Thoracic aorta (tissue), 2 donors: ENCODE measurements around the gene GGT6. TPM values are rescaled to one million over a fixed set of nuclear protein-coding genes. Genes with fewer than 3 reads are reported as not detected.

Experiments
- ATAC-seq: fragments of 150-250 bp; one replicate; pipeline ENCODE4 v1.8.0; 2017; ENCODE audit warnings: low read depth; ENCODE audit not compliant: insufficient number of reproducible peaks, low FRiP score
- DNase-seq: peaks from one replicate; pipeline ENCODE4 v3.0.0-alpha.2; 2020; ENCODE audit warnings: low spot score
- H3K27ac ChIP-seq, 2 donors: fragments of 200-600 bp; sonication (generic); 1 replicate in 1 of 2; 2 replicates in 1 of 2; pipeline ENCODE4 v1.5.1; 2016; ENCODE audit warnings: mild to moderate bottlenecking in 2 of 2, moderate library complexity in 2 of 2
- H3K27me3 ChIP-seq: fragments of 200-600 bp; sonication (generic); replicated peaks from 2 replicates; pipeline ENCODE4 v1.6.0; 2016; ENCODE audit warnings: mild to moderate bottlenecking; ENCODE audit not compliant: insufficient read depth
- H3K36me3 ChIP-seq: fragments of 200-600 bp; sonication (generic); one replicate; pipeline ENCODE4 v1.5.1; 2016
- H3K4me1 ChIP-seq, 2 donors: fragments of 200-600 bp; sonication (generic); 1 replicate in 1 of 2; 2 replicates in 1 of 2; pipeline versions ENCODE4 v1.5.1 to v1.6.0; 2016; ENCODE audit warnings: low read depth in 2 of 2, mild to moderate bottlenecking in 1 of 2; ENCODE audit not compliant: control insufficient read depth in 1 of 2
- H3K4me3 ChIP-seq: fragments of 200-600 bp; sonication (generic); 2 replicates; pipeline ENCODE4 v1.5.1; 2016; ENCODE audit warnings: mild to moderate bottlenecking
- H3K9me3 ChIP-seq: fragments of 200-600 bp; sonication (generic); 2 replicates; pipeline ENCODE4 v1.5.1; 2016
- CTCF ChIP-seq: fragments of 200-600 bp; sonication (generic); IDR thresholded peaks from one replicate; pipeline ENCODE4 v1.5.1; 2019; ENCODE audit warnings: antibody characterized with exemption
- total RNA-seq, 2 donors: library from RNA; depleted of rRNA; stranded (reverse); fragments of >200 nt; gene quantifications; one replicate each; pipeline versions ENCODE4 v1.1.0 to v1.2.3, GENCODE V29; 2016

The GGT6 gene
- total RNA-seq, 2 donors from 2014 or later, result not detected

DNA sequence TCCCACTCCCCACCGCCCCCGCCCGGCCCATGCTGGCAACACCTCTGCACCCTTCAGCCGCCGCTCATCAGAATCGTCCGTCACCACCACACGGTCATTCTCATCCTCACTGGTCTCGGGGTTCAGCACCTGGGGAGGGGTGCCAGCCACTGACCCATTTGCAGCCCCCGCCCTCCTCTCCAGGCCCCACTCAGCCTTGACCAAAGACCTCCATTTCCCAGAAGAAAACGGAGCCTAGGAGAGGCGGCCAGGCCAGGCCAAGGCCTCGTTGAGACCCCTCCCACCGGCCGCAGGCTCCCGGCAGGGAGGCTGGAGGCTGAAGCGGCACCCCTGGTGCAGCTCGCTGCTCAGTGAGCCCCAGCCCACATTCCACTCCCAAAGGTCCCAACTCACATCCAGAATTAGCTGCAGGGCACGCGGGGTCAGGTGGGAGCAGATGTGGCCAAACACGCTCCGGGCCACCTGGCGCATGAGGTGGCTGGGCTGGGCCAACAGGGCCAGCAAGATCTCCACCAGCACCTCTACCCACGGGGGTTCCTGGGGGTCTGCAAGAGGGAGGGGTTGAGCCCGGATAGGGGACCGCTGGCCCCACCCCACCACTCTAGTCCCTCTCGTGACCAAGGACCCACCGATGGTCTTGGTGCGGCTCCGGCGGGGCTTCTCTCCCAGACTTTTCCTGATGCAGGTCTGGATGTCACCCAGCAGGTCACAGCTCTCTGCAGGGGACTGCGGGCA lies 15.0 kb downstream of the GGT6 start:
- Histone ChIP-seq H3K9me3 (no peaks in the 10 kb centered on the region), H3K36me3 (peaks cover 58% of the 10 kb centered on the region), H3K4me1 (no peaks in the 10 kb centered on the region), H3K27ac (no peak overlapping the region), H3K4me3 (no peak overlapping the region), H3K27me3 (no peaks in the 10 kb centered on the region)
- DNase-seq (no peak), ATAC-seq (no peak)
- no peak for TF ChIP-seq CTCF

GRCh38 chr17:4544951-4545216 lies 15.5 kb downstream of the GGT6 start:
- no peaks in the 10 kb centered on the region for H3K9me3 ChIP-seq
- TF ChIP-seq CTCF, result no peak
- ATAC-seq (no peak), DNase-seq (no peak)
- H3K36me3 ChIP-seq, result peaks cover 55% of the 10 kb centered on the region
- H3K27me3 ChIP-seq, result no peaks in the 10 kb centered on the region
- no peak overlapping the region for H3K27ac ChIP-seq
- H3K4me1 ChIP-seq, result no peaks in the 10 kb centered on the region
- no peak overlapping the region for H3K4me3 ChIP-seq

- H3K4me3 ChIP-seq, result no peak overlapping the region
- ATAC-seq, result no peak
- no peaks in the 10 kb centered on the region for H3K9me3 ChIP-seq
- no peak for TF ChIP-seq CTCF
- H3K27ac ChIP-seq, result no peak overlapping the region
- peaks cover 52% of the 10 kb centered on the region for H3K36me3 ChIP-seq
- no peaks in the 10 kb centered on the region for H3K4me1 ChIP-seq
- no peaks in the 10 kb centered on the region for H3K27me3 ChIP-seq
- no peak for DNase-seq
Observed at GRCh38 chr17:4544135-4544950, 16.0 kb downstream of the GGT6 start.

GRCh38 chr17:4543557-4544026 lies 16.8 kb downstream of the GGT6 start:
- no peak for DNase-seq
- no peaks in the 10 kb centered on the region for H3K9me3 ChIP-seq
- peaks cover 45% of the 10 kb centered on the region for H3K36me3 ChIP-seq
- H3K27ac ChIP-seq, result no peak overlapping the region
- no peak overlapping the region for H3K4me3 ChIP-seq
- no peaks in the 10 kb centered on the region for H3K27me3 ChIP-seq
- no peak for TF ChIP-seq CTCF
- no peak for ATAC-seq
- H3K4me1 ChIP-seq, result peaks cover 0 to 1% of the 10 kb centered on the region in 2 donors

GRCh38 chr17:4542726-4543191 lies 17.6 kb downstream of the GGT6 start:
- H3K27ac ChIP-seq, result no peak overlapping the region
- no peaks in the 10 kb centered on the region for H3K27me3 ChIP-seq
- TF ChIP-seq CTCF, result no peak
- H3K4me1 ChIP-seq, result peaks cover 0 to 9% of the 10 kb centered on the region in 2 donors
- H3K9me3 ChIP-seq, result no peaks in the 10 kb centered on the region
- no peak overlapping the region for H3K4me3 ChIP-seq
- peaks cover 38% of the 10 kb centered on the region for H3K36me3 ChIP-seq
- no peak for DNase-seq
- no peak for ATAC-seq
